Uterine smooth muscle cell (primary cell): ENCODE results near the gene ZSCAN31. TPM values are rescaled to one million over a fixed set of nuclear protein-coding genes. Genes with fewer than 3 reads are reported as not detected.

Experiments used
- total RNA-seq: library from RNA; depleted of rRNA; stranded (reverse); fragments of >200 nt; gene quantifications from 2 replicates; pipeline ENCODE4 v1.2.3, GENCODE V29; 2014

ZSCAN31 gene
- 7.9 and 19.7 TPM in 2 replicates for total RNA-seq

GRCh38 chr6:28335564-28336283, at the start of gene ZSCAN31:
TSS of gene ZSCAN31 (minus strand) at chr6:28336148. CDS start at chr6:28329683, 6,465 bp downstream.

GRCh38 chr6:28349892-28350737, 14.2 kb upstream of the ZSCAN31 start, which contains the start of gene ZKSCAN3:
TSS of gene ZKSCAN3 (plus strand) at chr6:28349947. CDS start at chr6:28359587, 9,640 bp downstream.

GRCh38 chr6:28281288-28282064, 54.5 kb downstream of the ZSCAN31 start, which contains the start of gene PGBD1:
TSS of gene PGBD1 (plus strand) at chr6:28281572. CDS start at chr6:28283814, 2,242 bp downstream.

Other genes with a start within 250 kb of the ZSCAN31 start
- gene ZSCAN16, start 211.5 kb downstream of the ZSCAN31 start, total RNA-seq, result 4.9 and 5.8 TPM in 2 replicates
- gene ZKSCAN8, start 194.3 kb downstream of the ZSCAN31 start, total RNA-seq, result 17.2 and 19.2 TPM in 2 replicates
- gene ZSCAN9, start 110.9 kb downstream of the ZSCAN31 start, total RNA-seq, result 12.9 and 13.4 TPM in 2 replicates
- gene ZKSCAN4, start 83.9 kb downstream of the ZSCAN31 start, total RNA-seq, result 5.4 and 6.0 TPM in 2 replicates
- 1.00 and 1.9 TPM in 2 replicates for gene NKAPL, start 76.9 kb downstream of the ZSCAN31 start, total RNA-seq
- gene ZSCAN26, start 69.0 kb downstream of the ZSCAN31 start, total RNA-seq, result 19.4 and 21.9 TPM in 2 replicates
- 7.9 and 9.5 TPM in 2 replicates for gene PGBD1, start 54.6 kb downstream of the ZSCAN31 start, total RNA-seq
- 5.9 and 6.1 TPM in 2 replicates for gene ZKSCAN3, start 13.8 kb upstream of the ZSCAN31 start, total RNA-seq
- 9.3 and 9.5 TPM in 2 replicates for gene ZSCAN12, start 63.6 kb upstream of the ZSCAN31 start, total RNA-seq
- 6.2 and 6.3 TPM in 2 replicates for gene ZSCAN23, start 107.3 kb upstream of the ZSCAN31 start, total RNA-seq
- gene GPX6, start 179.6 kb upstream of the ZSCAN31 start, total RNA-seq, result not detected in 2 replicates
- not detected in 2 replicates for gene GPX5, start 189.7 kb upstream of the ZSCAN31 start, total RNA-seq